ENCODE measurements around the gene STK33. TPM values are rescaled to one million over a fixed set of nuclear protein-coding genes. Genes with fewer than 3 reads are reported as not detected.

Gene STK33
- total RNA-seq, 2 experiments from 2014 or later, result 0.55 to 1.4 TPM

DNA sequence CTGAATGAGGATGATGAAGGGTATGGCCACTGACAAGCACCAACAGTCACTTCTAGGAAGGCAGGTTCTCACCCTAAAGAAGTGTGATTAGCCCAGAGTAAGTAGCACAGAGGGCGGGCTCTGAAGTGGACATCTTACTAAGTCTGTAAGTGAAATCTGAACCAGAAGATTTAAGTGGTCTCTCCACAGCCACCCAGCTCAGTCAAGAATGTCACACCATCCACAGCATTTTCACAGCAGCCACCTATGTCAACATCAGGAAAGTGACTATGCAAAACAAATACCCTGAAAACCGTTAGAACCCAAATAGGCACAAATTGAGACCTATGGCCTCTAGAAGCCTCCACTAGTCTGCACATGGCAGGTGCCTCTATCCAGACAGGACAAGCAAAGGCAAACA, 23.0 kb upstream of the STK33 start:
- no peaks in the 10 kb centered on the region for H3K9me3 Mint-ChIP-seq (ENCODE audit: low read depth)
- ATAC-seq (no peak), DNase-seq (no peak)
- no peak overlapping the region for H3K27ac Mint-ChIP-seq
- ChIA-PET CTCF (interaction anchor here (1.0 kb wide), 1 partner anchor 18 kb away, joined by 3 read pairs; no protein-coding TSS in a partner anchor), POLR2A (no interaction called here)
- no peaks in the 10 kb centered on the region for H3K4me1 Mint-ChIP-seq
- H3K4me3 Mint-ChIP-seq, result no peak overlapping the region
- no peaks in the 10 kb centered on the region for H3K27me3 Mint-ChIP-seq
- intact Hi-C loops (cut with DNase I, micrococcal nuclease), result no loop called here
- H3K36me3 Mint-ChIP-seq (ENCODE audit: low read depth), result peaks cover 15% of the 10 kb centered on the region

GRCh38 chr11:8615291-8616032, 21.4 kb upstream of the STK33 start:
- Mint-ChIP-seq H3K27me3 (no peaks in the 10 kb centered on the region), H3K9me3 (ENCODE audit: low read depth) (no peaks in the 10 kb centered on the region), H3K36me3 (ENCODE audit: low read depth) (peaks cover 13% of the 10 kb centered on the region), H3K4me1 (peaks cover 4% of the 10 kb centered on the region), H3K4me3 (no peak overlapping the region), H3K27ac (no peak overlapping the region)
- no peak for ATAC-seq
- intact Hi-C loops (cut with DNase I, micrococcal nuclease), result no loop called here
- CTCF ChIA-PET, result interaction anchor here (0.6 kb wide), 1 partner anchor 151 kb away, joined by 3 read pairs; no protein-coding TSS in a partner anchor
- POLR2A ChIA-PET, result no interaction called here
- no peak for DNase-seq

GRCh38 chr11:8614497-8614896, 20.5 kb upstream of the STK33 start:
- no peak for ATAC-seq
- no peaks in the 10 kb centered on the region for H3K27me3 Mint-ChIP-seq
- CTCF ChIA-PET, result no interaction called here

DNA sequence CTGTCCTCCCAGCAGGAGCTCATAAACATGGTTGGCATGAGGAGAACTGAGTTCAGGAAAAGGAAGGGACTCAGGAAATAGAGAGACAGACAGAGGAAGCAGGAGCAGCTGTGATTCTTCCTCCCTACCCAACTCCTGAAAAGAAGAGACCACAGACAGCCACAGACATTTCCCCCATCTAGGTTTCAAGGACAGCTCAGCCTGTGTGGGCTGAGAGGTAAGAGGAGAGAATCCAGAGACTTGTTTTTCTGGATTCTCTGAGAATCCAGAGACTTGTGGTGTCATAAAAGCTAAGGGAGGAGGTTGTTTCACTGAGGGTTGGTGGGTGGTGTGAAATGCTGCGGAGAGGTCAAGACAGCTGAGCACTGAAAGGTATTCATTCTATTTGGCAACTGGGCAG, 19.0 kb upstream of the STK33 start:
- Mint-ChIP-seq H3K4me3 (no peak overlapping the region), H3K4me1 (peaks cover 8% of the 10 kb centered on the region), H3K36me3 (ENCODE audit: low read depth) (peaks cover 7% of the 10 kb centered on the region), H3K9me3 (ENCODE audit: low read depth) (no peaks in the 10 kb centered on the region), H3K27ac (no peak overlapping the region), H3K27me3 (no peaks in the 10 kb centered on the region)
- DNase-seq, result no peak
- intact Hi-C loops (cut with DNase I, micrococcal nuclease), result no loop called here
- ChIA-PET CTCF (interaction anchor here (0.9 to 1.0 kb wide), 2 partner anchors 14 to 106 kb away, joined by 3 to 5 read pairs; no protein-coding TSS in a partner anchor), POLR2A (no interaction called here)
- ATAC-seq, result no peak

More at GRCh38 chr11:8614497-8614896, 20.5 kb upstream of the STK33 start:
- DNase-seq, result no peak
- H3K36me3 Mint-ChIP-seq (ENCODE audit: low read depth), result peaks cover 9% of the 10 kb centered on the region
- intact Hi-C loops (cut with DNase I, micrococcal nuclease), result no loop called here
- no peak overlapping the region for H3K4me3 Mint-ChIP-seq
- POLR2A ChIA-PET, result no interaction called here
- no peaks in the 10 kb centered on the region for H3K9me3 Mint-ChIP-seq (ENCODE audit: low read depth)
- H3K4me1 Mint-ChIP-seq, result peaks cover 8% of the 10 kb centered on the region
- no peak overlapping the region for H3K27ac Mint-ChIP-seq

DNA sequence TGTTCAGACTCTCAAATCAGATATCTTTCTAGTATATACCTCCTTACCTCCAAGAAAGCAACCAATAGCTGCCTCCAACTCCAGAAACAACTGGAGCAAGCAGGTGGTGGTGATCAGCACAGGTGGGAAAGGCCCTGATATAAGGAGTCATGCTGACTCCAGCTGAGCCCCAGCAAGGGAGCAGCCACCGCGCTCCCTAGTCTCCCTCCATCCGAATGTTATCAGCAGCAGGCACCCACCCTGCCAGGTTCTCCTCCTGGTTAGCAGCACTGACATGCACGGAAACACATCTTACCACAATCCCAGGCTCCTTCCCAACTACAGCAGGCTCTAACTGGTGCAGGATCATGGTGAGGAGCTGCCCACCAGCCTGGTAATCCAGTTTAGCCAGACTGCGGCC, 18.5 kb upstream of the STK33 start:
- intact Hi-C loops (cut with DNase I, micrococcal nuclease), result no loop called here
- no peaks in the 10 kb centered on the region for H3K9me3 Mint-ChIP-seq (ENCODE audit: low read depth)

GRCh38 chr11:8610532-8611116, 16.6 kb upstream of the STK33 start:
- Mint-ChIP-seq H3K36me3 (ENCODE audit: low read depth) (peaks cover 2% of the 10 kb centered on the region), H3K27me3 (peaks cover 1% of the 10 kb centered on the region), H3K27ac (no peak overlapping the region), H3K4me3 (no peak overlapping the region), H3K9me3 (ENCODE audit: low read depth) (no peaks in the 10 kb centered on the region), H3K4me1 (peaks cover 8% of the 10 kb centered on the region)
- peak; percentile 63 for DNase-seq
- intact Hi-C loops (cut with DNase I, micrococcal nuclease), result no loop called here
- ChIA-PET CTCF (interaction anchor here (0.6 to 0.7 kb wide), 2 partner anchors 9 to 293 kb away, joined by 3 read pairs; no protein-coding TSS in a partner anchor), POLR2A (no interaction called here)
- peak; percentile 93 for ATAC-seq

More for the DNA sequence above, 18.5 kb upstream of the STK33 start:
- H3K4me3 Mint-ChIP-seq, result no peak overlapping the region
- peaks cover 8% of the 10 kb centered on the region for H3K4me1 Mint-ChIP-seq
- peaks cover 5% of the 10 kb centered on the region for H3K36me3 Mint-ChIP-seq (ENCODE audit: low read depth)
- POLR2A ChIA-PET, result no interaction called here
- H3K27me3 Mint-ChIP-seq, result no peaks in the 10 kb centered on the region
- DNase-seq, result no peak
- CTCF ChIA-PET, result interaction anchor here (0.9 to 1.1 kb wide), 3 partner anchors 14 to 107 kb away, joined by 3 to 5 read pairs (median 3); no protein-coding TSS in a partner anchor
- no peak overlapping the region for H3K27ac Mint-ChIP-seq
- no peak for ATAC-seq

GRCh38 chr11:8608652-8609051, 14.6 kb upstream of the STK33 start:
- H3K4me1 Mint-ChIP-seq, result peaks cover 8% of the 10 kb centered on the region
- intact Hi-C loops (cut with DNase I, micrococcal nuclease), result no loop called here
- H3K9me3 Mint-ChIP-seq (ENCODE audit: low read depth), result no peaks in the 10 kb centered on the region
- DNase-seq (no peak), ATAC-seq (no peak)
- H3K27me3 Mint-ChIP-seq, result peaks cover 12% of the 10 kb centered on the region
- ChIA-PET POLR2A (no interaction called here), CTCF (no interaction called here)
- no peak overlapping the region for H3K4me3 Mint-ChIP-seq
- H3K36me3 Mint-ChIP-seq (ENCODE audit: low read depth), result no peaks in the 10 kb centered on the region
- no peak overlapping the region for H3K27ac Mint-ChIP-seq

DNA sequence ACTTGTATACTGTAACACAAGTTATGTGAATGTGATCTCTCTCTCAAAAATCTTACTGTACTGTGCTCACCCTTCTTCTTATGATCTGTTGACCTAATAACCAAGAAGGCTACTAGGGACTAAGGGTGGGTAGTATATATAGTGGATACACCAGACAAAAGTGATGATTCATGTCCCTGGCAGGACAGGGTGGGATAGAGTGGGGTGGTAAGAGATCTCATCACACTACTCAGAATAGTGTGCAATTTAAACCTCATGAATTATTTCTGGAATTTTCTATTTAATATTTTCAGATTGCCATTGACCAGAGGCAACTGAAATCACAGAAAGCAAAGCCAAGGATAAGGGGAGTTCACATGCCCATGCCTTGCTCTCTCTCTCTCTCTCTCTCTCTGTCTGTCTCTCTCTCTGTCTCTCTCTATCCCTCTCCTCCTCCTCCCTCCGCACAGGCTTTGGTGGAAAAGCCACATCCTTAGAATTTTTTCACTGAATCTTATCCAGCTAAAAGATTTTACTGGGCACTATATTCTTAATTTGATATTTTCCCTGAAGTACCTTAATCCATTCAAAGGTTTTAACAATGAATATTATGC, 12.0 kb upstream of the STK33 start:
- ChIA-PET CTCF (interaction anchor here (1.2 kb wide), 1 partner anchor 278 kb away, joined by 3 read pairs; no protein-coding TSS in a partner anchor), POLR2A (no interaction called here)
- intact Hi-C loops (cut with DNase I, micrococcal nuclease), result no loop called here
- H3K4me3 Mint-ChIP-seq, result no peak overlapping the region
- no peak for DNase-seq
- no peaks in the 10 kb centered on the region for H3K9me3 Mint-ChIP-seq (ENCODE audit: low read depth)
- no peaks in the 10 kb centered on the region for H3K36me3 Mint-ChIP-seq (ENCODE audit: low read depth)
- H3K4me1 Mint-ChIP-seq, result peaks cover 8% of the 10 kb centered on the region
- ATAC-seq, result no peak
- no peak overlapping the region for H3K27ac Mint-ChIP-seq
- H3K27me3 Mint-ChIP-seq, result peaks cover 21% of the 10 kb centered on the region

- CTCF ChIA-PET, result interaction anchor here (1.0 to 1.2 kb wide), 2 partner anchors 37 to 41 kb away, joined by 4 read pairs; no protein-coding TSS in a partner anchor
- Mint-ChIP-seq H3K9me3 (ENCODE audit: low read depth) (no peaks in the 10 kb centered on the region), H3K27me3 (peaks cover 23% of the 10 kb centered on the region), H3K27ac (no peak overlapping the region), H3K36me3 (ENCODE audit: low read depth) (no peaks in the 10 kb centered on the region), H3K4me1 (no peaks in the 10 kb centered on the region), H3K4me3 (no peak overlapping the region)
- intact Hi-C loops (cut with DNase I, micrococcal nuclease), result no loop called here
- DNase-seq (peak; percentile 70), ATAC-seq (peak; percentile 78)
- POLR2A ChIA-PET, result no interaction called here
These were observed 10.2 kb upstream of the STK33 start for GRCh38 chr11:8604078-8604723.

DNA sequence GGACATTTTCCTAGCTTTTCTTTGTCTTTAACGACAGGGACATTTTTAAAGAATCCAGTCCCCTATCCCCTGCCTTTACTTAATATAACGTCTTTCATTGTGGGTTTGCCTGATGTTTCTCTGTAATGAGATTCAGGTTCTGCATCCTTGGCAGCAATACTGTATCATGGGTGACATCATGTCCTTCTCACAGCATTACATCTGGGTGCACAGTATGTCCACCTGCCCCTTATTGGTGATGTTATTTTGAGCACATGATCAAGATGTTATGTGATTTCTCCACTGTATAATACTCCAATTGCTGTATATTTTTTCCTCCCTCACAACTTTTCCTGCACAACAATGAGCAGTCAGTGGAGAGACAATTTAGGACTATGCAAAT, 9.7 kb upstream of the STK33 start:
- no peaks in the 10 kb centered on the region for H3K4me1 Mint-ChIP-seq
- no peak overlapping the region for H3K4me3 Mint-ChIP-seq
- intact Hi-C loops (cut with DNase I, micrococcal nuclease), result no loop called here
- H3K27me3 Mint-ChIP-seq, result peaks cover 23% of the 10 kb centered on the region
- no peak for ATAC-seq
- no peaks in the 10 kb centered on the region for H3K36me3 Mint-ChIP-seq (ENCODE audit: low read depth)
- ChIA-PET CTCF (interaction anchor here (1.0 to 1.6 kb wide), 2 partner anchors 13 to 41 kb away, joined by 3 to 4 read pairs; no protein-coding TSS in a partner anchor), POLR2A (no interaction called here)
- no peak for DNase-seq
- H3K27ac Mint-ChIP-seq, result no peak overlapping the region
- no peaks in the 10 kb centered on the region for H3K9me3 Mint-ChIP-seq (ENCODE audit: low read depth)

DNA sequence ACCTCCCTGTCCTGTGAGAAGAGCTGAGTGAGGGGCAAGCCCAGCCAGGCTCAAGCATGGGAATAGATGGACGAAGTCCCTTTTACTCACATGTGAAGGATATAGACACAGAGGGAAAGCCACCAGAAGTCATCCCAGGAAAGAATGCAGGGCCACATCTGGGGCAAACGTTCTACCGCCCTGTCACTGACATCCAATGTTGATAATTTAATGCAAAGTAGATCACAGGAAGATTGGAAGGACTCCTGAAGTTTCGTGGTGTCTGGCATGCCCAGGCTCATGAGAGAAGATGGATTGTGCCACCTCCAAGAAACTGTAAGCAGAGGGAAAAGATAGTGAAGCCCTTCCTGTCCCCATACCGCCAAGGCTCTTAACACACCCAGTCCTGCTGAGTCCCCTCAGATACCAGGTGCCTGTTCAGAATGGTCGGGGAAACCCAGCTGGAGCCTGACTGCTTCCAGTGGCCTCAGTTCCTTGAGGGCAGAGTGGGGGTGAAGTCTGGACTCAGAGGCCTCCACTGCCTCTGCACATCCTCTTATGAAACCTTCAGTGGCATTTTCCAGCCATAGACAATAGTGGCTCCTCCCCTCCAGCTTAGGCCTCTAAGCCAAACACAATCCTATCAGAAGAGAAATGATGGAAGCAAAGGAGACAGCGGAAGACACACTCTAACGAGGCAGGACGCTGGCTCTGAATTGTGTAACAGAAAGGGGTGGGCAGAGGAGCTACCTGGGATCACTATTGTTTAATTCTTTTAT, 7.5 kb upstream of the STK33 start:
- H3K27ac Mint-ChIP-seq, result no peak overlapping the region
- ATAC-seq (no peak), DNase-seq (no peak)
- CTCF ChIA-PET, result interaction anchor here (0.9 to 1.2 kb wide), 3 partner anchors 9 to 159 kb away, joined by 3 read pairs; no protein-coding TSS in a partner anchor
- no peaks in the 10 kb centered on the region for H3K36me3 Mint-ChIP-seq (ENCODE audit: low read depth)
- H3K9me3 Mint-ChIP-seq (ENCODE audit: low read depth), result no peaks in the 10 kb centered on the region
- H3K27me3 Mint-ChIP-seq, result peaks cover 26% of the 10 kb centered on the region
- no peak overlapping the region for H3K4me3 Mint-ChIP-seq
- intact Hi-C loops (cut with DNase I, micrococcal nuclease), result no loop called here
- no peaks in the 10 kb centered on the region for H3K4me1 Mint-ChIP-seq
- POLR2A ChIA-PET, result interaction anchor here (0.5 kb wide), 1 partner anchor 12 kb away, joined by 6 read pairs; no protein-coding TSS in a partner anchor
